Measurements from ENCODE around the gene KIRREL2.
A peak's percentile ranks its signal among the peaks of the same experiment; 100 is the strongest.
"Not testable (repeated sequence)": the region's sequence is repeated elsewhere in the genome, so short reads cannot be mapped to it uniquely, and the experiment has no call there.

The KIRREL2 gene

DNA sequence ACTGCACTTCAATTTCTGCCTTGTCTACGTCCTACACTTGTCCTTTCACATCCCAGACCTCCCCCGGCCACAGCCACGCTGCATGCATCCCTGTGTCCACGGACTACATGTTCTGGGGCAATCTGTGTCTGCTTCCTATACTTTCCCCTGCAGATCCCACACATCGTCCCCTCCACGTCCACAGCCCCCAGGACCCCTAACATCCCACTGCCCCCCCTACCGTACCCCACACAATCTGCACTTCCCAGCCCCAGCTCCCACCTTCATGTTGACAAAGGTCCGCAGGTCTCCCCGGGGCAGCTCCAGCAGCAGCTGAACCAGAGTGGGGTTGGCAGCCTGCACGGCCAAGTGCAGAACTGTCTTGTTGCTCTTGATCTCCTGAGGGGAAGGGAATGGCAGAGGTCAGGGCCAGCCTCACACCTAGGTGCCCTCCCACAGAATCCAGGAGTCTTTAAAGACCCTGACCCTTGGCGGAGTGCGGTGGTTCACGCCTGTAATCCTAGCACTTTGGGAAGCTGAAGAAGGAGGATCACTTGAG is 33.5 kb downstream of the KIRREL2 start:
- Histone ChIP-seq H3K27ac (ENCODE audit: low read depth, low read length) (no peak overlapping the region), H3K9me3 (ENCODE audit: insufficient read depth, low read depth, low read length) (no peaks in the 10 kb centered on the region), H3K36me3 (ENCODE audit: insufficient read depth, low read length) (peaks cover 63% of the 10 kb centered on the region), H3K27me3 (ENCODE audit: insufficient read depth, low read length) (no peaks in the 10 kb centered on the region), H3K4me3 (ENCODE audit: low read length) (no peak overlapping the region), H3K9ac (ENCODE audit: low read depth, low read length) (no peak overlapping the region), H3K4me1 (ENCODE audit: insufficient read depth, low read length) (no peaks in the 10 kb centered on the region)
- 93% methylated on average over 13 of the region's 13 CpGs for WGBS

DNA sequence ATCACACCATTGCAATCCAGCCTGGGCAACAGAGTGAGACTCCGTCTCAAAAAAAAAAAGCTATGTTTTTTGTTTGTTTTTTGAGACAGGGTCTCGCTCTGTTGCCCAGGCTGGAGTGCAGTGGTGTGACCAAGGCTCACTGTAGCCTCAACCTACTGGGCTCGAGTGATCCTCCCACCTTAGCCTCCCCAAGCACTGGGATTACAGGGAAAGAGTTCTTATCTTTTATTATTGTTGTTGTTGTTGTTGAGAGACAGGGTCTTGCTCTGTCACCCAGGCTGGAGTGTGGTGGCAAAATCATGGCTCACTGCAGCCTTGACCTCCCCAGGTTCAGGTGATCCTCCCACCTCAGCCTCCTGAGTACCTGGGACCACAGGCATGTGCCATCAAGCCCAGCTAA is 35.1 kb downstream of the KIRREL2 start:
- not testable (repeated sequence) for H3K4me3 ChIP-seq (ENCODE audit: low read length); H3K9me3 ChIP-seq (ENCODE audit: insufficient read depth, low read depth, low read length); H3K27me3 ChIP-seq (ENCODE audit: insufficient read depth, low read length); H3K4me1 ChIP-seq (ENCODE audit: insufficient read depth, low read length); H3K9ac ChIP-seq (ENCODE audit: low read depth, low read length); H3K27ac ChIP-seq (ENCODE audit: low read depth, low read length)
- WGBS: 100% methylated on average over 3 of the region's 3 CpGs
- H3K36me3 ChIP-seq (ENCODE audit: insufficient read depth, low read length): peaks cover 78% of the 10 kb centered on the region

DNA sequence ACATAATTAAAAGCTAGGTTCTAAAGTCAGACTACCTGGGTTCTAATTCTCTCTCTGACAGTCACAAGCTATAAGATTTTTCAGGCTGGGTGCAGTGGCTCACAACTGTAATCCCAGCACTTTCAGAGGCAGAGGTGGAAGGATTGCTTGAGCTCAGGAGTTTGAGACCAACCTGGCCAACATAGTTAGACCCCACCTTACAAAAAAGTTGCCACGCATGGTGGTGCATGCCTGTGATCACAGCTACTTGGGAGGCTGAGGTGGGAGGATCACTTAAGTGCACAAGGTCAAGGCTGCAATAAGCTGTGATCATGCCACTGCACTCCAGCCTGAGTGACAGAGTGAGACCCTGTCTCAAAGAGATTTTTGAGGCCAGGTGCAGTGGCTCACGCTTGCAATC is 37.6 kb downstream of the KIRREL2 start:
- H3K27ac ChIP-seq (ENCODE audit: low read depth, low read length): no peak overlapping the region
- H3K36me3 ChIP-seq (ENCODE audit: insufficient read depth, low read length): peaks cover 77% of the 10 kb centered on the region
- no peak overlapping the region for H3K4me3 ChIP-seq (ENCODE audit: low read length)
- 96% methylated on average over 2 of the region's 2 CpGs for WGBS
- no peaks in the 10 kb centered on the region for H3K27me3 ChIP-seq (ENCODE audit: insufficient read depth, low read length)
- no peak overlapping the region for H3K9ac ChIP-seq (ENCODE audit: low read depth, low read length)
- no peaks in the 10 kb centered on the region for H3K9me3 ChIP-seq (ENCODE audit: insufficient read depth, low read depth, low read length)
- H3K4me1 ChIP-seq (ENCODE audit: insufficient read depth, low read length): no peaks in the 10 kb centered on the region

DNA sequence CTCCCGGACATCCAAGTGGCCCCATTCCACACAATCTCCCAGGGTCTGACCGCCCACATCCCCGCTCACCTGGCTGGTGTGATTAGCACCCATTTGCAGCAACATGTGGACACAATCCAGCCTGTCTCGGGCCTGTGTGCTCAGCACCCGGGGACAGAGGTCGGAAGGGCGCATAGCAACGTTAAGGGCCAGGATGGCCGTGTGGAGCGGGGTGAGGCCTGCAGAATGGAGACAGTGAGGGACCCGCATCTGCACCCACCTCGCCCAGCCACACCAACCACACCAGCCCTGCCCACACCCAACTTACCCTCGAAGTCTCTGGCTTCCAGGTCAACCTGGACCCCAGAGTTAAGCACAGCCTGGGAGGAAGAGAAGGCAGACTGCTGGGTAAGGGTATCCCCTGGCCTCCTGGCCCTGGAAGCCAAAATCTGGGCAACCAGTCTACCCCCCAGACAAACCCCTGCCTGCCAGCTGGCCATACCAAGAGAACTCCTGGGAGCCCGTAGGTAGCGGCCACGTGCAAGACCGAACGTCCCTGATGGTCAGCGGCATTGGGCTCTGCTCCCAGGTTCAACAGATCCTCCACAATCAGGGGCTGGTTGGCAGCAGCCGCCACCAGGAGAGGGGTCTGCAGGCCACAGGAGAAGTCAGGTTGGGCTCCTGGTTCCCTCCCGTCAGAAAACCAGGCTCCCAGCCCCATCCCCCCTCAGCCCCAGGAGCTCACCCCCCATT is 39.4 kb downstream of the KIRREL2 start:
- H3K36me3 ChIP-seq (ENCODE audit: insufficient read depth, low read length): peaks cover 60% of the 10 kb centered on the region

DNA sequence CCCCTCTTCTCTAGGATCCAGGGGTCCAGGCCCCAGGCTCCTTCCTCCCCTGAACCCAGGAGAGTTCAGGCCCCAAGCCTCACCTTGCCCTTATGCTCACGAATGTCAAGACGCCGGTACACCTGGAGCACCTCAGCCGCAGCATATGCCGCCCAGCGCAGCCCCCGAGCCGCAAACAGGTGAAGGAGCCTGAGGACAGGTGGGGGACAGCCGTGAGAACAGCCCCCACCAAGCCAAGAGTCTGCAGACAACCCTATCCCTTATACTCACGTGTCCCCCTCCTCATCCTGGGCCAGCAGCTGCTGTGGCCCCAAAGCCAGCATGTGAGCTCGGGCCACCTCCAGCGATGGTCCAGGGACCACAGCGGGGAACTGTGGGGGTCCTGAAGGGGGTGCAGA is 39.9 kb downstream of the KIRREL2 start:
- Histone ChIP-seq H3K4me3 (ENCODE audit: low read length) (no peak overlapping the region), H3K36me3 (ENCODE audit: insufficient read depth, low read length) (peaks cover 56% of the 10 kb centered on the region), H3K27me3 (ENCODE audit: insufficient read depth, low read length) (no peaks in the 10 kb centered on the region), H3K27ac (ENCODE audit: low read depth, low read length) (no peak overlapping the region), H3K9me3 (ENCODE audit: insufficient read depth, low read depth, low read length) (no peaks in the 10 kb centered on the region), H3K4me1 (ENCODE audit: insufficient read depth, low read length) (peaks cover 6% of the 10 kb centered on the region; the same call in 1 of the 2 replicates), H3K9ac (ENCODE audit: low read depth, low read length) (no peak overlapping the region)
- 96% methylated on average over 13 of the region's 13 CpGs for WGBS

More for the DNA sequence above, 39.4 kb downstream of the KIRREL2 start:
- Histone ChIP-seq H3K4me3 (ENCODE audit: low read length) (no peak overlapping the region), H3K4me1 (ENCODE audit: insufficient read depth, low read length) (0 out of 2 replicates have a peak, but pooled peaks cover under 1% of the 10 kb centered on the region), H3K27me3 (ENCODE audit: insufficient read depth, low read length) (no peaks in the 10 kb centered on the region), H3K27ac (ENCODE audit: low read depth, low read length) (no peak overlapping the region), H3K9me3 (ENCODE audit: insufficient read depth, low read depth, low read length) (no peaks in the 10 kb centered on the region), H3K9ac (ENCODE audit: low read depth, low read length) (no peak overlapping the region)
- 93% methylated on average over 21 of the region's 21 CpGs for WGBS

DNA sequence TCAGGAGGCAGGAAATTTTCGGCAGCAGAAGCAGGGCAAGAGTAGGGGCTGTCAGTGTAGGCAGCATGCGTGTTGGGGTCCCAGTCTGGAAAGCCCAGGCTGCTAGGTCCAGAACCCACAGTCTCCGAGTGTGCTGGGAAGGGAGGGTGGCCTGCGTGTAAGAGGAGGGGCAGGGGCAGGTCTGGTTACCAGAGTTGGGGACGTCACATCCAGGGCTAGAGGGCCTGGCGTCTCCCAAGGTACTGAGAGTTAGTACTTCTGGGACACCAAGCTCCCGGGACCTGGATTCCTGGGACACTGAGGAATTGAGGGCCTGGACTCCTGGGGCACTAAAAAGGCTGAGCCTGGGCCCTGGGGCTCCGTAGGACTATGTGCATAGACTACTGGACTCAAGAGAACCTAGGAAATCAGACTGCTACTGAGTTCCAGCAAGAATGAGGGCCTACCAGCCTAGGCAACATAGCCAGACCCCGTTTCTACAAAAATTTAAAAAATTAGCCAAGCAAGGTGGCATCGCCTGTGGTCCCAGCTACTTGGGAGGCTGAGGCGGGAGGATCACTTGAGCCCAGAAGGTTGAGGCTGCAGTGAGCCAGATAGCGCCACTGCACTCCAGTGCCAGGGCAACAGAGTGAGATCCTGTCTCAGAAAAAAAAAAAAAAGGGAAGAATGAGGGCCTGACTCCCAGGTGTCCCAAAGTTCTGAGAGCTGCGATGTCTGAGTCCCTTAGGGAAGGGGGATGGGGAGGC is 41.2 kb downstream of the KIRREL2 start:
- no peaks in the 10 kb centered on the region for H3K9me3 ChIP-seq (ENCODE audit: insufficient read depth, low read depth, low read length)
- peak overlapping the region; percentile 96 for H3K4me3 ChIP-seq (ENCODE audit: low read length)
- 95% methylated on average over 13 of the region's 13 CpGs for WGBS
- no peak overlapping the region for H3K9ac ChIP-seq (ENCODE audit: low read depth, low read length)
- no peak overlapping the region for H3K27ac ChIP-seq (ENCODE audit: low read depth, low read length)
- peaks cover 4% of the 10 kb centered on the region; the same call in 1 of the 2 replicates for H3K27me3 ChIP-seq (ENCODE audit: insufficient read depth, low read length)
- peaks cover 47% of the 10 kb centered on the region for H3K36me3 ChIP-seq (ENCODE audit: insufficient read depth, low read length)
- peaks cover 12% of the 10 kb centered on the region; the same call in 1 of the 2 replicates for H3K4me1 ChIP-seq (ENCODE audit: insufficient read depth, low read length)

DNA sequence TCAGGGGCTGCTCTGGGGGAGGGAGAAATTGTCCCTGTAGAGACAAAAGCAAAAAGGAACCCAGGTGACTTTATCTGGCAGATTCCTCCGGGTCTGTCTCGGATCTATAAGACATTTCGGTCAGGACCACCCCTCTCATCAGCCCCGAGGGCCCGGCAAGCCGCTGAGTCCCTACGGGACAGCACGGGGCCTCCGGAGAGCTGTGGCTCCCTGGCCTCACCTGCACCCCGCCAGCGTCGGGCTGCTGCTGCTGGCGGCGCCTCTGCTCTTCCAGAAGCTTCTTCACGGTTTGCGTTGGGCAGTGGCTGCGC is 41.7 kb downstream of the KIRREL2 start:
- Histone ChIP-seq H3K9me3 (ENCODE audit: insufficient read depth, low read depth, low read length) (no peaks in the 10 kb centered on the region), H3K27me3 (ENCODE audit: insufficient read depth, low read length) (peaks cover 7% of the 10 kb centered on the region; the same call in 1 of the 2 replicates), H3K36me3 (ENCODE audit: insufficient read depth, low read length) (peaks cover 42% of the 10 kb centered on the region), H3K27ac (ENCODE audit: low read depth, low read length) (no peak overlapping the region), H3K4me3 (ENCODE audit: low read length) (peak overlapping the region; percentile 96), H3K9ac (ENCODE audit: low read depth, low read length) (peak overlapping the region; percentile 62), H3K4me1 (ENCODE audit: insufficient read depth, low read length) (peaks cover 12% of the 10 kb centered on the region; the same call in 1 of the 2 replicates)
- WGBS: 21% methylated on average over 17 of the region's 17 CpGs

DNA sequence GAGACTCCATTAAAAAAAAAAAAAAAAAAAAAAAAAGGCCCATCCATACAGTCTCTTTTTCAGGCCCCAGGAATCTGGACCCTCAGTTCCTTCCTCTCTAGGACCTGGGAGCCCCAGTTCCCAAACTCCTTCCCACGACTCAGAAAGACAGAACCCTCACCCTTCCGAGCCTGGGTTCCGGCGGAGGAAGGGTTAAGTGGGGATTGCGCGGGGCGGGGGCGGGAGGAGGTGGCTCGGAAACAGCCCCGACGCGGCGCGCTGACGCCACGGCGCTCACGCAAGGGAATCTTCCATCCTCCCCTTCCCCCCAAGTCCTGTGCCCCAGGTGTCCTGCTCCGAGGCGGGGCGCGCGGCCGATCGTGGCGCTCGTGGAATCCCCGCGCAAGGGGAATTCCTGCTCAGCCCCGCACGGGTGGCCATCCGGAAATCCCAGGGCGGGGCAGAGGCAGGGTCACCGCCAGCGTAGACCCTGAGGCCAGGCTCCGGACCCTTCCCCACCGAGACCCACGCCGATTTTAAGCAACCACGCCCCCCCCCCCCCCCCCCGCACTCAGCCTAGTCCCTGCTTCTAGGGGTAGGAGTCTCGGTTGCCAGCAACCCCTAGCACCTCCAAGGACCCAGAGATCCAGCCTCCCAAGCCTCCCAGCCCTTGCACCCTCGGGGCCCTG is 43.0 kb downstream of the KIRREL2 start:
- peak overlapping the region; percentile 82; the same call in 1 of the 2 replicates for H3K27ac ChIP-seq (ENCODE audit: low read depth, low read length)
- peak overlapping the region; percentile 96 for H3K4me3 ChIP-seq (ENCODE audit: low read length)
- H3K36me3 ChIP-seq (ENCODE audit: insufficient read depth, low read length): peaks cover 35% of the 10 kb centered on the region
- H3K9ac ChIP-seq (ENCODE audit: low read depth, low read length): peak overlapping the region; percentile 73
- H3K9me3 ChIP-seq (ENCODE audit: insufficient read depth, low read depth, low read length): no peaks in the 10 kb centered on the region
- under 1% methylated on average over 30 of the region's 43 CpGs for WGBS
- H3K4me1 ChIP-seq (ENCODE audit: insufficient read depth, low read length): peaks cover 12% of the 10 kb centered on the region; the same call in 1 of the 2 replicates
- H3K27me3 ChIP-seq (ENCODE audit: insufficient read depth, low read length): peaks cover 7% of the 10 kb centered on the region; the same call in 1 of the 2 replicates

DNA sequence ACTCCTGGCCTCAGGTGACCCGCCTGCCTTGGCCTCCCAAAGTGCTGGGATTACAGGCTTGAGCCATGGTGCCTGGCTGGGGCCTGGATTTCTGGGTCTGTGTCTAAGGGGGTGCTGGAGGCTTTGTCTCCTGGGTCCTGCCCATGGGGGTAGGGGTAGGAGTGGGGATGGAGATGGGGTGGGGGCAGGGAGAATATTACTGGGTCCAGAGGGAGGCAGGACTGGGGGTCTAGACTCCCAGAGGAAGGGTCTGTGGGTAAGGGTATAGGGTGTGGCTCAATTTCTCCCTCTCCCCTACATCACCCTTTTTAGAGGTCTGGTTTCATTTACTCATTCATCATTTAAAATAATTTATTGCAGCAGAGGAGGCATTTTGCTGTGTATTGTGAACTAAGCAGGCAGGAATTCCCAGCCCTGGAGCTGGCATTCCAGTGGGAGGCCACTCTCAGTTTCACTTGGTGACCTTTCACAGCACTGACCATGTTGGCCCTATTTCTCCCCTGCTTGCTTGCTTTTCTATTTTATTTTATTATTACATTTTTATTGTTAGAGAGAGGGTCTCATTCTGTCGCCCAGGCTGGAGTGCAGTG is 44.4 kb downstream of the KIRREL2 start:
- H3K27ac ChIP-seq (ENCODE audit: low read depth, low read length): no peak overlapping the region

DNA sequence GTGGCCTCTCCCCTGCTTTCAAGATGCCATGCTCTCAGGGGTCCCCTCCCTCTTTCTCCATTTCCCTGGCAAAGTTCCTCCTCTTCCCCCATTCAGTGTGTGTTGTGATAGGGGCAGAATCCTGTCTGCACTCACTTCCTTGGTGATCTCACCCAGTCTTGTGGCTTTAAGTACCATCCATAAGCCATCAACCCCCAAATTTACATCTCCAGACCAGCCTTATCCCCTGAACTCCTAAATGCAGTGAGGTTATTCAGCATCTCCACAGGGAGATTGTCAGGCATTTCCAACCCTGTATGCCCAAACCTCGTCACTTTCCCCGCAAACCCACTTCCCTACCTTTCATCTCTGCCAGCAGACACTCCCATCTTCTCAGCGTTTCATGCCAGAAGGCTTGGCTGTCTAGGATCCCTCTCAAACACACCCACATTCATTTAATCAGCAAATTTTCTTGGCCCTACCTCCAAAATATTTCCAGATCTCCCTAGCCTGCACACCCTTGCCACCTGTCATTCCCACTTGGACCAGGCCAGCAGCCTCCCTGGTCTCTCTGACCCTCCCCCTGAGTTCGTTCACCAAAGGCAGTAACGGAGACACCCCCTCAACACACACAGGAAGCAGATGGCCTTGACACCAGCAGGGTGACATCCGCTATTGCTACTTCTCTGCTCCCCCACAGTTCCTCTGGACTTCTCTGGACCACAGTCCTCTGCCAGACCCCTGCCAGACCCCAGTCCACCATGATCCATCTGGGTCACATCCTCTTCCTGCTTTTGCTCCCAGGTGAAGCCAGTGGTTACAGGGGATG is 45.3 kb downstream of the KIRREL2 start, which contains the start of gene HCST:
Gene HCST (plus strand): TSS at position 676 of the 808 bp plus-strand sequence. CDS start 65 bp downstream, at position 741.
- H3K4me1 ChIP-seq (ENCODE audit: insufficient read depth, low read length): peaks cover 12% of the 10 kb centered on the region; the same call in 1 of the 2 replicates
- H3K4me3 ChIP-seq (ENCODE audit: low read length): peak within 1 kb of the TSS; percentile 53
- H3K27ac ChIP-seq (ENCODE audit: low read depth, low read length): peak within 1 kb of the TSS; percentile 37; the same call in 1 of the 2 replicates
- WGBS: 58% methylated on average over 6 of the region's 6 CpGs
- H3K9me3 ChIP-seq (ENCODE audit: insufficient read depth, low read depth, low read length): no peaks in the 10 kb centered on the region
- peaks cover 14% of the 10 kb centered on the region for H3K36me3 ChIP-seq (ENCODE audit: insufficient read depth, low read length)
- H3K9ac ChIP-seq (ENCODE audit: low read depth, low read length): peak within 1 kb of the TSS; percentile 43; the same call in 1 of the 2 replicates
- H3K27me3 ChIP-seq (ENCODE audit: insufficient read depth, low read length): peaks cover 7% of the 10 kb centered on the region; the same call in 1 of the 2 replicates

More for the DNA sequence above, 44.4 kb downstream of the KIRREL2 start:
- Histone ChIP-seq H3K4me1 (ENCODE audit: insufficient read depth, low read length) (peaks cover 12% of the 10 kb centered on the region; the same call in 1 of the 2 replicates), H3K4me3 (ENCODE audit: low read length) (peak overlapping the region; percentile 96), H3K36me3 (ENCODE audit: insufficient read depth, low read length) (peaks cover 22% of the 10 kb centered on the region), H3K27me3 (ENCODE audit: insufficient read depth, low read length) (peaks cover 7% of the 10 kb centered on the region; the same call in 1 of the 2 replicates), H3K9me3 (ENCODE audit: insufficient read depth, low read depth, low read length) (no peaks in the 10 kb centered on the region), H3K9ac (ENCODE audit: low read depth, low read length) (no peak overlapping the region)
- 64% methylated on average over 2 of the region's 2 CpGs for WGBS

Measured in HUES64 (cell line).